ENCODE data around the gene KCNE4. TPM values are rescaled to one million over a fixed set of nuclear protein-coding genes. Genes with fewer than 3 reads are reported as not detected.

Gene KCNE4
- total RNA-seq, 6 experiments from 2014 or later: 0.17 to 1.2 (median 1.1) TPM

DNA sequence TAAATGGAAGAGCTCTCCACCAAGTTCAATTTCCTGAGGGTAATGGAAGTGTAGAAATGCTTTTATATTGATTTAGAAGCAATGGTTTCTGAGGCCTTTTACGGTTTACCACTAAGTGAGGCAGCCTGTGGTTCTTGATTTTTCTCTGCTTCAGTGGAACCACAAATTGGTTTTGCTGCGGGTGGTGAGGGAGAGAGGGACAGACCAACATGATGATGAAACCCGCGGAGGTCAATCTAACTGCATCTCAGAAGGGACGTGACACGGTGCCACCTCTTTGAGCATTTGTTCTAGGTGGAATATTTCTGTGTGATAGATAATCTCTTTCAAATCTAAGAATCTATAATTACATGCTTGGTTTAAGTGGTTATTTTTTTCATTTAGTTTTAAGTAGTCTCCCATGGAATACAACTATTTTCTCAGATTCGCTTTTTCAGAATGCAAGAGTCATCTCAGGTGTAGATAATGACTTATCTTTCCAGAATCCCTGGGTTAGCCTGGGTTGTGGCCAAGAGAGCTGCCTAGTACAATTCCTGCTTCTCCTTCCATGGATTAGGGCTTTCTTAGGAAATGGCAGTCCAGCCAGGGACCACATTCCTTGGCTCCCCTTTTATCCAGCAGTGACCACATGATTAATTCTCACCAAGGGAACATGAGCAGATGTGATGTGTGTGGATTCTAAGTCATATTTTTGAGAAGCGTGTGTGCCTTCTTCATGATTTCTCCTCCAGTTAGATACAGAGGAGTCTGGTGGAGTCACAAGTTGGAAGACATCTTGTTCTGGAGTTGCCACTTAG is 52.5 kb downstream of the KCNE4 start:
- Histone ChIP-seq H3K4me3 (no peak overlapping the region), H3K9me3 (no peaks in the 10 kb centered on the region), H3K27me3 (no peaks in the 10 kb centered on the region), H3K27ac (no peak overlapping the region), H3K4me1 (no peaks in the 10 kb centered on the region), H3K36me3 (no peaks in the 10 kb centered on the region)
- DNase-seq (no peak), ATAC-seq (no peak)
- TF ChIP-seq POLR2A (IDR thresholded peaks at IDR 0.05): no peak
- TF ChIP-seq, protein P1, sequence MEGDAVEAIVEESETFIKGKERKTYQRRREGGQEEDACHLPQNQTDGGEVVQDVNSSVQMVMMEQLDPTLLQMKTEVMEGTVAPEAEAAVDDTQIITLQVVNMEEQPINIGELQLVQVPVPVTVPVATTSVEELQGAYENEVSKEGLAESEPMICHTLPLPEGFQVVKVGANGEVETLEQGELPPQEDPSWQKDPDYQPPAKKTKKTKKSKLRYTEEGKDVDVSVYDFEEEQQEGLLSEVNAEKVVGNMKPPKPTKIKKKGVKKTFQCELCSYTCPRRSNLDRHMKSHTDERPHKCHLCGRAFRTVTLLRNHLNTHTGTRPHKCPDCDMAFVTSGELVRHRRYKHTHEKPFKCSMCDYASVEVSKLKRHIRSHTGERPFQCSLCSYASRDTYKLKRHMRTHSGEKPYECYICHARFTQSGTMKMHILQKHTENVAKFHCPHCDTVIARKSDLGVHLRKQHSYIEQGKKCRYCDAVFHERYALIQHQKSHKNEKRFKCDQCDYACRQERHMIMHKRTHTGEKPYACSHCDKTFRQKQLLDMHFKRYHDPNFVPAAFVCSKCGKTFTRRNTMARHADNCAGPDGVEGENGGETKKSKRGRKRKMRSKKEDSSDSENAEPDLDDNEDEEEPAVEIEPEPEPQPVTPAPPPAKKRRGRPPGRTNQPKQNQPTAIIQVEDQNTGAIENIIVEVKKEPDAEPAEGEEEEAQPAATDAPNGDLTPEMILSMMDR (IDR thresholded peaks at IDR 0.05): no peak
- WGBS (ENCODE audit: insufficient coverage, low coverage, low lambda C conversion rate, missing lambda C conversion rate): 76% methylated on average over 8 of the region's 8 CpGs
- intact Hi-C loops (cut with DNase I): no loop called here

Other genes starting within 250 kb of the KCNE4 start
- gene ACSL3, start 191.2 kb upstream of the KCNE4 start, total RNA-seq: 10 to 100 TPM; 31.1 to 73.0 (median 49.9) TPM

Measured in right lobe of liver (tissue), 6 donors.